NB4 (cell line): ENCODE results near the gene SETD3.

Source experiments
- MAX ChIP-seq: IDR thresholded peaks from 2 replicates; pipeline ENCODE4 v1.6.1; 2011; ENCODE audit warnings: low read depth, low read length
- MYC ChIP-seq: IDR thresholded peaks from 2 replicates; pipeline ENCODE4 v1.6.1; 2011; ENCODE audit warnings: low read depth, low read length
- POLR2A ChIP-seq: IDR thresholded peaks from 2 replicates; pipeline ENCODE4 v1.6.1; 2011; ENCODE audit warnings: mild to moderate bottlenecking; ENCODE audit not compliant: insufficient read length; ENCODE audit errors: extremely low read depth
- TF ChIP-seq, protein P1 (sequence below): IDR thresholded peaks from one replicate; pipeline ENCODE4 v1.5.1; 2012; ENCODE audit warnings: low read depth, low read length

DNA sequence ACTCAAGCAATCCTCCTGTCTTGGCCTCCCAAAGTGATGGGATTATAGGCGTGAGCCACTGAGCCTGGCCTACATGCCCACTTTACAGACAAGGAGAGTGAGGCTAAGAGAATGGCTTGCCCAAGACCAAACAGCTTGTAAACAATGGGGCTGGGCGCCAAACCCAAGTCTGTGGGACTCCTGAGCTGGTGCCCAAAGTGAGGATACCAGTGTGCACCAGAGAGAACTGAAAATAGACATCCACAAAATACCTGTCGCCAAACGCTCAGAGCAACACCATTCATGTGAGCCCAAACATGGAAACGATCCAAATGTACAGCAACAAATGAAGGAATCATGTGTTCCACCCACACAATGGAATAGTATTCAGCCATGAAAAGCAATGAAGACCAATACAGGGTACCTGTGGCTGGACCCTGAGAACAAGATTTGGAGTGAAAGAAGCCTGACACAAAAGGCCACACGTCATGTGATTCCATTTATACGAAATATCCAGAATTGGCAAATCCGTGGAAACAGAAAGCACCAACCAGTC is 38.8 kb upstream of the SETD3 start:
- TF ChIP-seq, protein P1, sequence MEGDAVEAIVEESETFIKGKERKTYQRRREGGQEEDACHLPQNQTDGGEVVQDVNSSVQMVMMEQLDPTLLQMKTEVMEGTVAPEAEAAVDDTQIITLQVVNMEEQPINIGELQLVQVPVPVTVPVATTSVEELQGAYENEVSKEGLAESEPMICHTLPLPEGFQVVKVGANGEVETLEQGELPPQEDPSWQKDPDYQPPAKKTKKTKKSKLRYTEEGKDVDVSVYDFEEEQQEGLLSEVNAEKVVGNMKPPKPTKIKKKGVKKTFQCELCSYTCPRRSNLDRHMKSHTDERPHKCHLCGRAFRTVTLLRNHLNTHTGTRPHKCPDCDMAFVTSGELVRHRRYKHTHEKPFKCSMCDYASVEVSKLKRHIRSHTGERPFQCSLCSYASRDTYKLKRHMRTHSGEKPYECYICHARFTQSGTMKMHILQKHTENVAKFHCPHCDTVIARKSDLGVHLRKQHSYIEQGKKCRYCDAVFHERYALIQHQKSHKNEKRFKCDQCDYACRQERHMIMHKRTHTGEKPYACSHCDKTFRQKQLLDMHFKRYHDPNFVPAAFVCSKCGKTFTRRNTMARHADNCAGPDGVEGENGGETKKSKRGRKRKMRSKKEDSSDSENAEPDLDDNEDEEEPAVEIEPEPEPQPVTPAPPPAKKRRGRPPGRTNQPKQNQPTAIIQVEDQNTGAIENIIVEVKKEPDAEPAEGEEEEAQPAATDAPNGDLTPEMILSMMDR, result no peak
- TF ChIP-seq POLR2A (no peak), MAX (no peak), MYC (no peak)
